NCI-H2196 treated with DMSO at 0.1 percent for 48 hours (cell line): ENCODE results near the gene BLTP1.
"Not testable (repeated sequence)": the region's sequence is repeated elsewhere in the genome, so short reads cannot be mapped to it uniquely, and the experiment has no call there.

ENCODE experiments used
- DNase-seq: peaks from one replicate; lab custom pipeline; 2025; ENCODE audit not compliant: unreplicated experiment; lab: John Stamatoyannopoulos, UW

Gene BLTP1, protein sequence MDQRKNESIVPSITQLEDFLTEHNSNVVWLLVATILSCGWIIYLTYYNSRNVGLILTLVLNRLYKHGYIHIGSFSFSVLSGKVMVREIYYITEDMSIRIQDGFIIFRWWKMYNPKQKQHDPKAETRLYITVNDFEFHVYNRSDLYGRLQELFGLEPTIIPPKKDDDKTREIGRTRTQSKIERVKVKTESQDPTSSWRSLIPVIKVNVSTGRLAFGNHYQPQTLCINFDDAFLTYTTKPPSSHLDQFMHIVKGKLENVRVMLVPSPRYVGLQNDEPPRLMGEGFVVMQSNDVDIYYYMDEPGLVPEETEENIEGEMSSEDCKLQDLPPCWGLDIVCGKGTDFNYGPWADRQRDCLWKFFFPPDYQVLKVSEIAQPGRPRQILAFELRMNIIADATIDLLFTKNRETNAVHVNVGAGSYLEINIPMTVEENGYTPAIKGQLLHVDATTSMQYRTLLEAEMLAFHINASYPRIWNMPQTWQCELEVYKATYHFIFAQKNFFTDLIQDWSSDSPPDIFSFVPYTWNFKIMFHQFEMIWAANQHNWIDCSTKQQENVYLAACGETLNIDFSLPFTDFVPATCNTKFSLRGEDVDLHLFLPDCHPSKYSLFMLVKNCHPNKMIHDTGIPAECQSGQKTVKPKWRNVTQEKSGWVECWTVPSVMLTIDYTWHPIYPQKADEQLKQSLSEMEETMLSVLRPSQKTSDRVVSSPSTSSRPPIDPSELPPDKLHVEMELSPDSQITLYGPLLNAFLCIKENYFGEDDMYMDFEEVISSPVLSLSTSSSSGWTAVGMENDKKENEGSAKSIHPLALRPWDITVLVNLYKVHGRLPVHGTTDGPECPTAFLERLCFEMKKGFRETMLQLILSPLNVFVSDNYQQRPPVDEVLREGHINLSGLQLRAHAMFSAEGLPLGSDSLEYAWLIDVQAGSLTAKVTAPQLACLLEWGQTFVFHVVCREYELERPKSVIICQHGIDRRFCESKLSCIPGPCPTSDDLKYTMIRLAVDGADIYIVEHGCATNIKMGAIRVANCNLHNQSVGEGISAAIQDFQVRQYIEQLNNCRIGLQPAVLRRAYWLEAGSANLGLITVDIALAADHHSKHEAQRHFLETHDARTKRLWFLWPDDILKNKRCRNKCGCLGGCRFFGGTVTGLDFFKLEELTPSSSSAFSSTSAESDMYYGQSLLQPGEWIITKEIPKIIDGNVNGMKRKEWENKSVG (N-terminal part only)

DNA sequence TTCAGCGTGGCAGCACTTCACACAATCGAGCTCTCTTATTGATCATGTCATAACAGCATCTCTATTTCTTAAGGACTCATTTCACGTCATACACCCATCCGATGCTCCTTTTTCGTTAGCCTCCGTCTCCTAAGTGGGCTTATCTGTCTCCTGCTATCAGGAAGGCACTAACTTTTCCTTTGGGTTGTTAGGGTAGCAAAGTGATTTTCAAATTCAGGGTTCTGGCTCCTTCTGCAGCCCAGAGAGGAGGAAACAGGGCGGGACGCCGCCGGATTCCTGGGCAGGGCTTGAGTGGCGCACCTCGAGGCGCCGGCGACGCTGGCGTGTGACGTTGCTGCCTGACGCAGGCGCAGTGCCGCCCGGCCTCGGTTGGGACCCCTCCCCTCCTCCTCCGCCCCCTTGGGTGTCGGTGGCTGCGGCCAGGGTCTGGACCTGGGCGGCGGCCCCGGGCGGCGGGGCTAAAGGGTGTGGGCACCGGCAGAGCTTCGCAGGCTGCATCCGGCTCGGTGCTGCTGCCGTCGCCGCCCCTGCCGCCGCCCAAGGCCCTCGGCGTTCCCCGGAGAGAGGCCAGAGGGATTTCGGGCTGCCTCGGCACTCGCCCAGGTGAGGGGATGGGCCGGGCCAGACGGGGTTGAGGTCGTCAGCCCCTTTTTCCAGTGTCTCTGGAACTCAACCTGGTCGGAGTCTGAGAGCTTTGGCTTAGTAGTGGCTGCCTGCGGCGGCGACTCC lies at the start of gene BLTP1:
BLTP1 (plus strand) TSS at position 350 of the 729 bp plus-strand sequence. CDS start 18,317 bp downstream, outside the sequence.
- peak; percentile 31 for DNase-seq

GRCh38 chr4:122104184-122104583 lies 47.9 kb upstream of the BLTP1 start:
- DNase-seq: no peak

- DNase-seq: no peak
Observed at GRCh38 chr4:122107680-122108079, 44.5 kb upstream of the BLTP1 start.

DNA sequence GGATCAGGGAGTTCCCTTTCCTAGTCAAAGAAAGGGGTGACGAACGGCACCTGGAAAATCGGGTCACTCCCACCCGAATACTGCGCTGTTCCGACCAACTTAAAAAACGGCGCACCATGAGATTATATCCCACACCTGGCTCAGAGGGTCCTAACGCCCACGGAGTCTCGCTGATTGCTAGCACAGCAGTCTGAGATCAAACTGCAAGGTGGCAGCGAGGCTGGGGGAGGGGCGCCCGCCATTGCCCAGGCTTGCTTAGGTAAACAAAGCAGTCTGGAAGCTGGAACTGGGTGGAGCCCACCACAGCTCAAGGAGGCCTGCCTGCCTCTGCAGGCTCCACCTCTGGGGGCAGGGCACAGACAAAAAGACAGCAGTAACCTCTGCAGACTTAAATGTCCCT lies 41.8 kb upstream of the BLTP1 start:
- DNase-seq: not testable (repeated sequence)

DNA sequence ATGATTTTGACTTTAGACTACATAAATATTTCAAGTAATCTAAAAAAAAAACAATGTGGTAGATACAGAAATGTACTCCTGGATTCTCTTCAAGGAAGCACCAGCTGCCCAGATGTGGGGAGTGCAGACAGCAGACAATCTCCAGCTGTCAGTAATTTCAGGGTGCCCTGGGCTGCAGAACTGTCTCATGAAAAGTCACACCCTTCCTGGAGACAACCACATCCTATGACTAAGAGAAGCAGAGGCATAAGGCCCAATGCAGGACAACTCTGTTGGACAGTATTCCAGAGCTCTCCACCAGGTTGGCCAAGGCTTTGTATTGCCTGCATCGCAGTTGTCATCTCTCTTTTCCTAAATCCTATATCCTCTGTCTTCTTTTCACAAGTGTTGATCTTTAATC lies 34.4 kb upstream of the BLTP1 start:
- no peak for DNase-seq

DNA sequence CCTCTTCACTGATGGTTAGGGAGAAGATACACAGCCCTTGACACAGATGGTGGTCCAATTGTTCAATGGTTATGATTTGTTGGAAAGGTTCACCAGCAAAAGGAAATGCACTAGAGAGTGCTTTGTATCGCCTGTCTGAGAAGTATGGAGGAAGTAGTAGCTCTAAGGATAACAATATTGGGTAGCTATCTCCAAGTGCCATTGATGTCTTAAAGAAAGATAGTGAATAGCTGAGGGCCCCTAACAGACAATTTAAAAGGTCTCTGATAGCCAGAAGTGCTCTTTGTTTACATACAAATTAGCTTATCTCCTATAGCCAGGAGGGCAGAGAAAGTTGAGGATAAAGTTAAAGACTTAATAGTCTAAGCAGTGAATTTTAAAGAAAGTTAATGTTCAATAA lies 33.9 kb upstream of the BLTP1 start:
- DNase-seq: no peak

- no peak for DNase-seq
Observed at GRCh38 chr4:122119739-122120138, 32.4 kb upstream of the BLTP1 start.

DNA sequence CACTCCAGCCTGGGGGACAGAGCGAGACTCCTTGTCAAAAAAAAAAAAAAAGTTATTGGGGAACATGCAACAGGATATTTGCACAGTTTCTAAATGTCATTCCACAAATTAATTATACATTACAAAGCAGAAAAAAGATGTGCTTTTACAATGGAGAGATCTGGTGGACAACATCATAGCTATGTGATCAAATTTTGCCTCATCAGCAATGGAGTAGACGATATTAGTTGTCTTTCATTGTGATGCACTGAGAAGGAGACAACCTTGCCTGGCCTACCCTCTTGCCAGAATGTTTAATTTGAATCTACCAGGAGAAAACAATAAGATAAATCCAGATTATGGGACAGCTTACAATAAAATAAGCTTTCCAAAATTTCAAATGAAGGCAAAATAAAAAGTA lies 30.5 kb upstream of the BLTP1 start:
- no peak for DNase-seq

DNA sequence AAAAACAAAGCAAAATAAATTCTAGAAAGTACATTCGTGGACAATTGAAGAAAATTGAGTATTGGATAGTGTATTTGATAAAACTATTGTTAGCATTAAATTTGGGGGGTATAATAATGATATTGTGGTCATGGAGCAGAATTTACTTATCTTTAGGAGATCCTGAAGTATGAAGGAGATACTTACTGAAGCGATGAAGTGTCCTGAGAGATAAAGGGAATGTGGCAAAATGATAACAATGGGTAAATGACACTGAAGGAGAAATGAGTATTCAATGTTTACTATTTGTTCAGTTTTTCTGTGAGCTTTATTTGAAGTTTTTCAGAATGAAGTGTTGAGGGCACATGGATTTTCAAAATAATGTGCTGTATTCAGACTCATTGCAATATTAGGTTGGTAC lies 30.0 kb upstream of the BLTP1 start:
- no peak for DNase-seq

DNA sequence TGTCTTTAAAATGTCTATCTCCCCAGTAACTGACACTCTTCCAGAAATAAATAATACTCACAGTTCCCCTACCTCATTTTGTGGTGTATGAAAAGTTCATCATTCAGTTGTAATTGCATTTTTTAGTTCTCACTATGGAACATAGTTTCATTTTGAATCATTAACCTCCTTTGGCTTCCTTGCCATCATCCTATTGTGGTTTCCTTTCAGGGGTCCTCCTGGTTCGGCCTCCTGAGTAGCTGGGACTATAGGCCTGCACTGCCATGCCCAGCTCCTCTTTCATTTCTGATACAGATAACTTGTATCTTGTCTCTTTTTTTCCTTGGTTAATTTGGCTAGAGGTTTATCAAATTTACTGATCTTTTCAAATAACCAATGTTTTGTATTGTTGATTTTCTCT lies 23.1 kb upstream of the BLTP1 start:
- DNase-seq: no peak

- DNase-seq: no peak
Observed at GRCh38 chr4:122131562-122132157, 20.5 kb upstream of the BLTP1 start.

DNA sequence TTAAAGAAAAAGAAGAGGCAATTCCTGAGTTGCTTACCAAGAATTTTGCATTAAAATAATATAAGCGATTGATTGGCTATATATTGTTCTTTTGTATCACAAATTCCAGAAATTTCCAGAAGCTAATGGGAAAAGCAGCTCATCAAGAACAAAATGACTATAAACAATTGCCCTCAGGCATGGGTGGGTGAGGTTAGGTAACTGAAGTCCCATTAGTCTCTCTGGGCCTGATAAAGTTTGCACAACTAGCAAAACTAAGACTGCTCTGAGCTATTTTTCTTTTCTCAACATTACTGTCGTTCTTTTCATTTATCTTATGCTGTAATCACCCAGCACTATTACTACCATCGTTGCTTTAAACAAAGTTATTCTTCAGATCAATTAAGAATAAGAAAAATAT lies 19.2 kb upstream of the BLTP1 start:
- no peak for DNase-seq

GRCh38 chr4:122139139-122139538 lies 13.0 kb upstream of the BLTP1 start:
- DNase-seq: no peak

- DNase-seq: no peak
Observed at GRCh38 chr4:122140834-122141233, 11.3 kb upstream of the BLTP1 start.

- DNase-seq: no peak
Observed at GRCh38 chr4:122142687-122143086, 9.4 kb upstream of the BLTP1 start.

- DNase-seq: no peak
Observed at GRCh38 chr4:122146652-122147051, 5.5 kb upstream of the BLTP1 start.

DNA sequence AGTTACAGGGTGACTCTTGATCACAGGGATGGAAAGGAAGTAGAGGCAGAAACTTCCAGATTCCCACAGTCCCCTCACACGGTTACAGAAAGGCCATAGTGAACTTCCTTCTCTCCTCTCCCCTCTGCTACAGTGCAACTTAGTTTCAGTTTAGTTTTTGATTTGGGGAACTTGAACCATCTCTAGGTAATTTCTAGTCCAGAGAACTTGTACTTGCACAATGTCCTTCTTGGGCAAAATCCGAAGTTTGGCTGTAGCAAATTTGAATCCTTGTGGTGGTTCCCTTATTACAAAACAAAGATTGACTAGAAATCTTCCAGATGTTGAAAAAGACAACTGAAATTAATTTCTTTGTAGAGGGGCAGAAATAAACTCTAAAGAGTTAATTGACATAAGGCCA lies 1.2 kb upstream of the BLTP1 start:
- no peak for DNase-seq

DNA sequence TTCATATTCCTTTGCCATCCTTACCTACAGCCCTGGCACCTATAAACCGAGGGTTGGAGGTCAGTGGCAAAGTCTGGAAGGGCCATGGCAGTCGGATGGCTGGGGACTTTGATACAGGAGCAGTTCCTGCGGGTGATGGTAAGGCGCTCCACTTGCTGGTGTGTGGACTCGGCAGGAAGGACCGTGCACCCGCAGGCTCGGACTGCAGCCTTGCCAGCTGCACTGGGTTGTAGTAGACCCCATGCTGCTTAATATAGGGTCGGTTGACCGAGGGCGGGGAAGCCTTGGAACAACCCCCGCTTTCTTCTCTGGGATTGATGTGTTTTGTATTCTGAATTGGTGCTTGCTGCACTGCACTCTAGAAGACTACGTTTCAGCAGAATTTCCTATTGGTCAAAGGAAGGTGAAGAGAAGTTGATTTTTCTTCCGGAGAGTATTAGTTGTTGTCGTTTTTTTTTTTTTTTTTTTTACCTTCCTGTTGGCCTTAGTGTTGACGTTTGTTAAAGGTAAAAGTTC lies 638 bp downstream of the BLTP1 start:
- DNase-seq: no peak

- DNase-seq: no peak
Observed at GRCh38 chr4:122156819-122157218, 4.7 kb downstream of the BLTP1 start.

- DNase-seq: no peak
Observed at GRCh38 chr4:122163301-122163700, 11.2 kb downstream of the BLTP1 start.
